Measurements from ENCODE around the gene TERT.
A peak's percentile ranks its signal among the peaks of the same experiment; 100 is the strongest.

TERT gene

DNA sequence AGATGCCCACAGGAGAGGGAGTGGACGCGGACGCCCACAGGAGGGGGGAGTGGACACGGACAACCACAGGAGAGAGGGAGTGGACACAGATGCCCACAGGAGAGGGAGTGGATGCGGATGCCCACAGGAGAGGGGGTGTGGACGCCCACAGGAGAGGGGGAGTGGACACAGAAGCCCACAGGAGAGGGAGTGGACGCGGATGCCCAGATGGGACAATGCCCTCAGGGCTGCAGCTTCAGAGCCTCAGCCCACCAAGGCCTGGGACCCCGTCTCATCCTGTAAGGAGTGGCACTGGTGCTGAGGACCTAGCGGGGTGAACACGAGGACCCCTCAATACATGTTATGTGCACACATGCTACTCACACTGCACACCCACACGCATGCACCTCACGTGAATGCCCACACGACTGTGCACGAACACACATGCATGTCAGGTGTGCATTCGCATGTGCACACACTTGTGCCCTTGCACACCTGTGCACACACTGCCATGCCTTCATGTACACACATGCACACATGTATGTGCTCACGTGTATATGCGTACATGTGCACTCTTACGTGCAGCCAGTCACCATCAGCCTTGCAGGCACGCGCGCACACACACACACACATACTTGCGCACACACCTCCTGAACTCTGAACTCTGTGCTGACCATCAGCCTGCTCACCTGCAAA is 34.9 kb downstream of the TERT start:
- DNase-seq (ENCODE audit: low spot score), result no peak

GRCh38 chr5:1257841-1258240 is 37.0 kb downstream of the TERT start:
- DNase-seq (ENCODE audit: low spot score), result no peak

GRCh38 chr5:1257363-1257762 is 37.5 kb downstream of the TERT start:
- no peak for DNase-seq (ENCODE audit: low spot score)

GRCh38 chr5:1256776-1257175 is 38.1 kb downstream of the TERT start:
- DNase-seq (ENCODE audit: low spot score), result no peak

- no peak for DNase-seq (ENCODE audit: low spot score)
Measured at GRCh38 chr5:1255081-1255561, 39.7 kb downstream of the TERT start.

DNA sequence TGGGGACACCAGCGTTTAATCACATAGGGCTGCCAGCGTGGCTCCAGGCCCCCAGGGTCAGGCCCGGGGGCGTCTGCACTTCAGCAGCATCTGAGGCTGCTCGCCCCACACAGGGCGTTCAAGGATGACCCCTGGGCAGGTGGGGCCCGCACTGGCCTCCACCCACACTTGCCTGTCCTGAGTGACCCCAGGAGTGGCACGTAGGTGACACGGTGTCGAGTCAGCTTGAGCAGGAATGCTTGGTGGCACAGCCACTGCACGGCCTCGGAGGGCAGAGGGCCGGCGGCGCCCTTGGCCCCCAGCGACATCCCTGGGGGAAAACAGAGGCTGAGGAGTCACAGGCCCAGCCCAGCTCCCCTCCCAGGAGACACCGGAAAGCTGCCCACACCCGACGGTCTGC is 40.7 kb downstream of the TERT start:
- no peak for DNase-seq (ENCODE audit: low spot score)

DNA sequence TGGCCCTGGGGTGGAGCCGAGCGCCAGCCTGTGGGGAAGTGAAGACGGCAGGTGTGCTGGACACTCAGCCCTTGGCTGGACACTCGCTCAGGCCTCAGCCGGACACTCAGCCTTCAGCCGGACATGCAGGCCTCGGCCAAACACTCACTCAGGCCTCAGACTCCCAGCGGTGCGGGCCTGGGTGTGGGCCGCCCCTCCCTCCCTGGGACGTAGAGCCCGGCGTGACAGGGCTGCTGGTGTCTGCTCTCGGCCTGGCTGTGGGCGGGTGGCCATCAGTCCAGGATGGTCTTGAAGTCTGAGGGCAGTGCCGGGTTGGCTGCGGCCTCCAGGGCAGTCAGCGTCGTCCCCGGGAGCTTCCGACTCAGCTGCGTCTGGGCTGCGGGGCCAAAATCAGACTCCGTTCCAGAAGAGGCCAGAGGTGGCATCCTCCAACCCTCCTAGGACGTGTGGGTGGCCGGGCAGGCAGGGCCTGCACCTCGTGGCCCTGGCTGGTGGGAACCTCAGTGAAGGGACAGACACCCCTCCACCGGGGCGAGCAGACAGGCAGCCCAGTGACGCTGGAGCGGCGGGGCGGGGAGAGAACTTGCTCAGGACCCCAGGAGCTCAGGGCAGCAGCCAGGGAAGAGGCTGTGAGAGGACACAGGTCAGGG is 41.3 kb downstream of the TERT start:
- DNase-seq (ENCODE audit: low spot score), result no peak

- no peak for DNase-seq (ENCODE audit: low spot score)
Measured at GRCh38 chr5:1252681-1253080, 42.2 kb downstream of the TERT start.

DNA sequence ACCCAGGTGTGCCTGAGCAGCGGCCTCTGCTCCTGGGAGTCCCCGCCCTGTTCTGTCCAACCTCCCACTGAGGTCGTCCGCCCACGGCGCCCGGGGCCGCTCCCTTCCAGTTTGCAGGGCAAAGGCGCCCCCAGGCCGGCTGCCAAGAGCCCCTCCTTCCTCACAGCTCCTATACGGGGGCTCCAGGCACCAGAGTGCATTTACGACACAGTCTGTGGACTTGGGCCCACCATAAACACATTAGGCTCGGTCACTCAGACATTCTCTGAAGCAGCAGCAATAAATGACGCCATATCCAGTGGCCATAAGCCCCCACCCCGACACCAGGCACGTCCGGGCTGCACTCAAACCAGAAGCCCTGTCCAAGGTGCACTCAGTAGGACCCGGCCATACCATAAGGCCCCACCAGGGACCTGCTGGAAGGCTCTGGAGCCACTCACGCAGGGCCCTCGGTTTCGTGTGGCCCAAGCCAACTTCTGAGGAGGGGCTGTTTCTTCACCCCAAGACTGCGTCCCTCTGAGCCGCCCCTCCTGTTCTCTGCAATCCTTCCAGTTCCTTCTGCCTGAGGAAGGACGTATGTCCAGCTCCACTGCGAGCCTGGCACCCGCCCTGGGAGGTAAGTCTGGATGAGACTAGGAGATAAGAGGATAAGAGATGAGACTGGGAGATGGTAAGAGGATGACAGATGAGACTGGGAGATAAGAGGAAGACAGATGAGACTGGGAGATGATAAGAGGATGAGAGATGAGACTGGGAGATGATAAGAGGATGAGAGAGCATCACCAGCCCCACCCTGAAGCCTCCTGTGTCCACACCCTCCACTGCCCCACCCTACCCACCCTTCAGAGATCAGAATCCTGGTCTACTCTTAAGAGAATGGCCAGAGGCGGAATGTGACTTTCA is 42.9 kb downstream of the TERT start:
- DNase-seq (ENCODE audit: low spot score), result no peak

GRCh38 chr5:1249366-1250280 is 45.2 kb downstream of the TERT start:
- DNase-seq (ENCODE audit: low spot score), result no peak

DNA sequence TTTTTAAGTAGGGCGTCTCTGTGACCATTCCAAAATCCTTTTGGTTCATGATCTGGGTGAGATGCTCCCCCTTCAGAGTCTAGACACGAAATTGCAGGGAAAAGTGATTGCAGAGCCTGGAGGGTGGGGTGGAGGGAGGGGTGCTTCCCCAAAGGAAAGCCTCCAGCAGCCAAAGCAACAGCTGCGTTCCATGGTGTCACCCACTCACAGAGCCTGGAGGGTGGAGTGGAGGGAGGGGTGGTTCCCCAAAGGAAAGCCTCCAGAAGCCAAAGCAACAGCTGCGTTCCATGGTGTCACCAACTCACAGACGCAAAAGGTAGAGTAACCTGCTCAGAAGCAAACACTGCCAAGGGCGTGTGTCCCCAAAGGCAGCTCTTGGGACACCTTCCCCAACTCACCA is 47.1 kb downstream of the TERT start:
- DNase-seq (ENCODE audit: low spot score), result no peak

- peak; percentile 62 for DNase-seq (ENCODE audit: low spot score)
Measured at GRCh38 chr5:1246711-1247431, 48.0 kb downstream of the TERT start.

GRCh38 chr5:1245905-1246576 is 48.8 kb downstream of the TERT start:
- no peak for DNase-seq (ENCODE audit: low spot score)

DNA sequence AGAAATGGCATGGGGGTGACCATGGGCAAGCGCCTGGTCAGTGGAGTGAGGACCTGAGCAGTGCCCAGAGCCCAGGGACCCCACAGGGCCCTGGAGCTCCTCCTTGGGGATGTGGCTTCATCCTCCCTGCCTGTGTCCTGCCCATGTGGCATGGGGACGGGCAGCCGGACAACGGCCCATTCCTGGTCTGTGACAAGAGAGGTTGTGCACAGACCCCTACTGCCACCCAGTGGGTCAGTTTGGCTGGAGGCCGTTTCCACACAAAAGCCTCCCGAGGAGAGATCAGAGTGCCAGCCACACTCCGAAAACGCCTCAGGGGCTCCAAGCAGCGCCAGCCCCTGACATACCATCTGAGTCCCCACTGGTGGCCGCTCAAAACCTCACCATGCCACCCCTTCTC is 49.9 kb downstream of the TERT start:
- DNase-seq (ENCODE audit: low spot score), result peak; percentile 40

- no peak for DNase-seq (ENCODE audit: low spot score)
Measured at GRCh38 chr5:1244255-1244654, 50.6 kb downstream of the TERT start.

DNA sequence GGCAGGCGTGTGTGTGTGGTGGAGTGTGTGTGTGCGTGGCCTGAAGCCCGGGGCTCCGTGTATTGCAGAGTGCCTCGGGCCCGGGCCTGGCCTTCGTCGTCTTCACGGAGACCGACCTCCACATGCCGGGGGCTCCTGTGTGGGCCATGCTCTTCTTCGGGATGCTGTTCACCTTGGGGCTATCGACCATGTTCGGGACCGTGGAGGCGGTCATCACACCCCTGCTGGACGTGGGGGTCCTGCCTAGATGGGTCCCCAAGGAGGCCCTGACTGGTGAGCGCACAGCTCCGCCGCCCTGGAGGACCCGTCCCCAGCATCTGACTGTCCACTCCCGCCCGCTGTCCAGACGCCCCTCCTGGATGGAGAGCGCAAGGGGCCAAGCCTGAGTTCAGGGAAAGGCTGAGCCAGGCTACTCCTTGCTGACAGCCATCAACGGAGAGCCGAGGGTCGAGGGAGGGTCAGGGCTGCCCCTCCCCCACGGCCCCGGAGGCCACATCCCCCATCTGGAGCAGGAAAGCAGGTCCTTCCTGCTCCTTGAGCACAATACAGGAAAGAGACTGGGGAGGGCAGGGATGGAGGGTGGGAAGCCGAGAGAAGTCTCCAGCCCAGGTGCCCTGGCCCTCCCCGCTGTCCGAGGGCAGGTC is 51.3 kb downstream of the TERT start:
- DNase-seq (ENCODE audit: low spot score), result no peak

DNA sequence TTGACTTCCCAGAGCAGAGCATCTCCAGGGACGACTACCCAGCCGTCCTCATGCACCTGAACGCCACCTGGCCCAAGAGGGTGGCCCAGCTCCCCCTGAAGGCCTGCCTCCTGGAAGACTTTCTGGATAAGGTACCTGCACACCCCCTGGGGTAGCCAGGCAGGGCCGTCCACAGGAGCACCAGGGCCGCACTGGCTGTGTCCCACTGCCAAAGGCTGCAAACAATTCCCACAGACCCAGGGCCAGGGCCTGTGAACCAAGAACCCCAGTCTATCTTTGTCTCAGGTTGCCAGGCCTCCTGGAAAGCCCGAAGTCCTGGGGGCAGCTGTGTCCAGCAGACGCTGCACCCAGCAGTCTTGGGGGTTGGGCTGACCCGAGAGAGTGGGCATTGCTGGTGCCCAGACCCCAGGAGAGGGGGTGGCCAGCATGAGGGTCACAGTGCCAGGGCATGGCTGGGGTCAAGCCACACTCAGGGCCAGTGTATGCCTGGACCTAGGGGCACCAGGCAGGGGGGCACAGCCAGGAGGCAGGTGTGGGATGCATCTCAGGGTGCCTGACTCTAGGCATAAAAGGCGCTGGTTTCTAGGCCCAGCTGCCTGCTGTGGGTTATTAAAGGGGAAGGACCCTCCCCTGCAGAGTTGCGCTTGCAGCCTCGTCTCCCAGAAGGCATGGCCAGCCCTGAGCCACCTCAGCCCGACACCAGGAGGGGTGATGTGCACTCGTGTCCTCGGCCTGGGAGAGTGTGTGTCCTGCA is 52.0 kb downstream of the TERT start:
- DNase-seq (ENCODE audit: low spot score), result no peak

DNA sequence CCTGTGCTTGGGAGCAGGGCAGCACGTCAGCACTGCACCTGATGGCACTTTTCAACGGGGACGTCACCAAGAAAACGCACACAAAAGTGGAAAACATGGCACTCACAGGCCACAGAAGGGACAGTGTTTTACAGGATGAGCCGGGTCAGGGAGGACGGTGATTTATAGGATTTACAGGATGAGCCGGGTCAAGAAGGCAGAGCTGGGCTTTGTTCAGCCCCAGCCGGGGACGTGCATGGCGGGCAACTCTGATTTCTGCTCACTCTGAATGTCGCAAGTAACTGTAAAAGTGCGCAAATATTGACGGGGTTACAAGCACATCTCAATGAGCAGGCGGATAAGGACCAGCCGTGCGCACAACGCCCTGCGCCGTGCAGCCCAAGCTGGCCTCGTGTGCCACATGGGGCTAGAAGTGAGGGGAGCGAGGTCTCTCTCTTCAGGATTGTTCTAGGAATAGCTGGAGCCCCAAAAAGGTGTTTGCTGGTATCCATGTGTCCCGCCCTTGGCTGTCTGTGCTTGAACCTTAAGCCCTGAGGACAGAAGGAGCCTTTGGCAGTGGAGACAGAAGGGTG is 53.3 kb downstream of the TERT start:
- DNase-seq (ENCODE audit: low spot score), result no peak

All from SW480 (cell line).